ENCODE data around the gene PIEZO1.
"Not testable (repeated sequence)": the region's sequence is repeated elsewhere in the genome, so short reads cannot be mapped to it uniquely, and the experiment has no call there.

Gene PIEZO1

GRCh38 chr16:88669980-88670379 is 115.0 kb downstream of the PIEZO1 start:
- no peak overlapping the region for H3K27ac ChIP-seq (ENCODE audit: low read depth, low read length)
- no peak overlapping the region for H3K4ac ChIP-seq (ENCODE audit: low read depth, low read length)
- no peak for DNase-seq
- H3K27me3 ChIP-seq (ENCODE audit: insufficient read depth, low read length) = no peaks in the 10 kb centered on the region
- no peak overlapping the region for H2BK12ac ChIP-seq (ENCODE audit: low read length)
- no peak overlapping the region for H4K91ac ChIP-seq (ENCODE audit: low read depth, low read length)
- no peak overlapping the region for H3K14ac ChIP-seq (ENCODE audit: low read length)
- no peak overlapping the region for H3K4me2 ChIP-seq (ENCODE audit: low read length)
- H2AK5ac ChIP-seq (ENCODE audit: low read length) = no peak overlapping the region
- no CpG with 5 or more reads among the region's 10 CpGs for WGBS (ENCODE audit: extremely low coverage, insufficient coverage, insufficient read length)
- H3K79me1 ChIP-seq (ENCODE audit: low read length) = no peaks in the 10 kb centered on the region
- no peak overlapping the region for H3K4me3 ChIP-seq (ENCODE audit: low read depth, low read length)
- H3K9ac ChIP-seq (ENCODE audit: low read length) = no peak overlapping the region
- no peak overlapping the region for H4K8ac ChIP-seq (ENCODE audit: low read depth, low read length)
- H2BK120ac ChIP-seq (ENCODE audit: insufficient read depth, low read length, poor library complexity) = no peak overlapping the region
- H3K18ac ChIP-seq (ENCODE audit: low read length) = no peak overlapping the region
- peaks cover 3 to 5% of the 10 kb centered on the region in 2 experiments for H3K4me1 ChIP-seq (ENCODE audit: control insufficient read depth in 1 of 2, insufficient read depth in 2 of 2, low read length in 2 of 2)
- H2AFZ ChIP-seq (ENCODE audit: insufficient read depth, low read length, poor library complexity) = no peak overlapping the region
- H3K9me3 ChIP-seq (ENCODE audit: insufficient read depth, low read depth, low read length) = peaks cover 4% of the 10 kb centered on the region
- no peak overlapping the region for H4K12ac ChIP-seq (ENCODE audit: low read depth, low read length)
- peaks cover 6 to 8% of the 10 kb centered on the region in 2 experiments for H3K36me3 ChIP-seq (ENCODE audit: control insufficient read depth in 1 of 2, insufficient read depth in 2 of 2, low read length in 2 of 2)
- H3K23ac ChIP-seq (ENCODE audit: low read length) = no peak overlapping the region
- no peaks in the 10 kb centered on the region for H3K79me2 ChIP-seq (ENCODE audit: control insufficient read depth, insufficient read depth, low read length, poor library complexity)
- no peak overlapping the region for H2BK5ac ChIP-seq (ENCODE audit: low read depth, low read length, poor library complexity)

- H3K4me2 ChIP-seq (ENCODE audit: low read length); H3K79me1 ChIP-seq (ENCODE audit: low read length); H3K9ac ChIP-seq (ENCODE audit: low read length); H3K4me1 ChIP-seq (ENCODE audit: control insufficient read depth in 1 of 2, insufficient read depth in 2 of 2, low read length in 2 of 2); H3K14ac ChIP-seq (ENCODE audit: low read length); DNase-seq; H2AK5ac ChIP-seq (ENCODE audit: low read length); H3K9me3 ChIP-seq (ENCODE audit: insufficient read depth, low read depth, low read length); H3K4ac ChIP-seq (ENCODE audit: low read depth, low read length); H3K4me3 ChIP-seq (ENCODE audit: low read depth, low read length); H2BK5ac ChIP-seq (ENCODE audit: low read depth, low read length, poor library complexity); H4K91ac ChIP-seq (ENCODE audit: low read depth, low read length); H2BK120ac ChIP-seq (ENCODE audit: insufficient read depth, low read length, poor library complexity); H2BK12ac ChIP-seq (ENCODE audit: low read length); H2AFZ ChIP-seq (ENCODE audit: insufficient read depth, low read length, poor library complexity); H4K8ac ChIP-seq (ENCODE audit: low read depth, low read length); H3K27ac ChIP-seq (ENCODE audit: low read depth, low read length); H3K79me2 ChIP-seq (ENCODE audit: control insufficient read depth, insufficient read depth, low read length, poor library complexity); H3K27me3 ChIP-seq (ENCODE audit: insufficient read depth, low read length); H3K36me3 ChIP-seq (ENCODE audit: control insufficient read depth in 1 of 2, insufficient read depth in 2 of 2, low read length in 2 of 2); H3K23ac ChIP-seq (ENCODE audit: low read length); H4K12ac ChIP-seq (ENCODE audit: low read depth, low read length); H3K18ac ChIP-seq (ENCODE audit: low read length): not testable (repeated sequence)
- no CpG with 5 or more reads among the region's 8 CpGs for WGBS (ENCODE audit: extremely low coverage, insufficient coverage, insufficient read length)
Observed at GRCh38 chr16:88669493-88669892, 115.5 kb downstream of the PIEZO1 start.

- no peak overlapping the region for H4K91ac ChIP-seq (ENCODE audit: low read depth, low read length)
- H3K4me1 ChIP-seq (ENCODE audit: control insufficient read depth in 1 of 2, insufficient read depth in 2 of 2, low read length in 2 of 2) = peaks cover 3 to 7% of the 10 kb centered on the region in 2 experiments
- no peak overlapping the region for H3K9ac ChIP-seq (ENCODE audit: low read length)
Observed at GRCh38 chr16:88667461-88667860, 117.6 kb downstream of the PIEZO1 start.

GRCh38 chr16:88665570-88665969 is 119.5 kb downstream of the PIEZO1 start:
- no CpG with 5 or more reads among the region's 3 CpGs for WGBS (ENCODE audit: extremely low coverage, insufficient coverage, insufficient read length)
- no peak overlapping the region for H3K18ac ChIP-seq (ENCODE audit: low read length)
- H2BK120ac ChIP-seq (ENCODE audit: insufficient read depth, low read length, poor library complexity) = no peak overlapping the region
- H3K36me3 ChIP-seq (ENCODE audit: control insufficient read depth in 1 of 2, insufficient read depth in 2 of 2, low read length in 2 of 2) = peaks cover 5 to 6% of the 10 kb centered on the region in 2 experiments
- H3K79me1 ChIP-seq (ENCODE audit: low read length) = peaks cover 16% of the 10 kb centered on the region
- H3K4me2 ChIP-seq (ENCODE audit: low read length) = no peak overlapping the region
- peaks cover 2% of the 10 kb centered on the region for H3K9me3 ChIP-seq (ENCODE audit: insufficient read depth, low read depth, low read length)
- no peak overlapping the region for H3K23ac ChIP-seq (ENCODE audit: low read length)
- no peak for DNase-seq
- no peak overlapping the region for H3K4me3 ChIP-seq (ENCODE audit: low read depth, low read length)
- H4K12ac ChIP-seq (ENCODE audit: low read depth, low read length) = no peak overlapping the region
- H3K4ac ChIP-seq (ENCODE audit: low read depth, low read length) = no peak overlapping the region
- H3K79me2 ChIP-seq (ENCODE audit: control insufficient read depth, insufficient read depth, low read length, poor library complexity) = peaks cover 21% of the 10 kb centered on the region
- H3K9ac ChIP-seq (ENCODE audit: low read length) = no peak overlapping the region
- H2BK12ac ChIP-seq (ENCODE audit: low read length) = no peak overlapping the region
- H3K4me1 ChIP-seq (ENCODE audit: control insufficient read depth in 1 of 2, insufficient read depth in 2 of 2, low read length in 2 of 2) = peaks cover 5 to 11% of the 10 kb centered on the region in 2 experiments
- H4K8ac ChIP-seq (ENCODE audit: low read depth, low read length) = no peak overlapping the region
- H2AK5ac ChIP-seq (ENCODE audit: low read length) = no peak overlapping the region
- no peak overlapping the region for H3K14ac ChIP-seq (ENCODE audit: low read length)
- H2BK5ac ChIP-seq (ENCODE audit: low read depth, low read length, poor library complexity) = no peak overlapping the region
- H4K91ac ChIP-seq (ENCODE audit: low read depth, low read length) = no peak overlapping the region
- no peaks in the 10 kb centered on the region for H3K27me3 ChIP-seq (ENCODE audit: insufficient read depth, low read length)
- H2AFZ ChIP-seq (ENCODE audit: insufficient read depth, low read length, poor library complexity) = no peak overlapping the region
- no peak overlapping the region for H3K27ac ChIP-seq (ENCODE audit: low read depth, low read length)

More at GRCh38 chr16:88667461-88667860, 117.6 kb downstream of the PIEZO1 start:
- Histone ChIP-seq H4K12ac (ENCODE audit: low read depth, low read length) (no peak overlapping the region), H3K27me3 (ENCODE audit: insufficient read depth, low read length) (no peaks in the 10 kb centered on the region), H2AK5ac (ENCODE audit: low read length) (no peak overlapping the region), H3K4ac (ENCODE audit: low read depth, low read length) (no peak overlapping the region), H2BK12ac (ENCODE audit: low read length) (no peak overlapping the region), H2BK120ac (ENCODE audit: insufficient read depth, low read length, poor library complexity) (no peak overlapping the region), H3K4me2 (ENCODE audit: low read length) (no peak overlapping the region), H3K27ac (ENCODE audit: low read depth, low read length) (no peak overlapping the region), H3K36me3 (ENCODE audit: control insufficient read depth in 1 of 2, insufficient read depth in 2 of 2, low read length in 2 of 2) (peaks cover 5 to 6% of the 10 kb centered on the region in 2 experiments), H2BK5ac (ENCODE audit: low read depth, low read length, poor library complexity) (no peak overlapping the region), H2AFZ (ENCODE audit: insufficient read depth, low read length, poor library complexity) (no peak overlapping the region), H3K79me1 (ENCODE audit: low read length) (peaks cover 12% of the 10 kb centered on the region), H3K79me2 (ENCODE audit: control insufficient read depth, insufficient read depth, low read length, poor library complexity) (peaks cover 12% of the 10 kb centered on the region), H3K23ac (ENCODE audit: low read length) (no peak overlapping the region), H3K18ac (ENCODE audit: low read length) (peak overlapping the region; percentile 17), H3K4me3 (ENCODE audit: low read depth, low read length) (no peak overlapping the region), H3K14ac (ENCODE audit: low read length) (no peak overlapping the region), H4K8ac (ENCODE audit: low read depth, low read length) (peak overlapping the region; percentile 36), H3K9me3 (ENCODE audit: insufficient read depth, low read depth, low read length) (peaks cover 6% of the 10 kb centered on the region)
- WGBS (ENCODE audit: extremely low coverage, insufficient coverage, insufficient read length) = no CpG with 5 or more reads among the region's 5 CpGs
- DNase-seq = no peak

Data from trophoblast cell (in vitro differentiated cells and primary cell).